GM23248 (cell line): ENCODE results near the gene PALD1. TPM values are rescaled to one million over a fixed set of nuclear protein-coding genes. Genes with fewer than 3 reads are reported as not detected.

Experiments used
- DNase-seq: peaks from one replicate; pipeline ENCODE4 v3.0.0-alpha.2; 2015
- H2AFZ ChIP-seq: fragments of 200-600 bp; sonication (generic); 2 replicates; pipeline ENCODE4 v1.6.1; 2016; ENCODE audit warnings: antibody characterized with exemption
- H3F3A ChIP-seq: fragments of 200-600 bp; sonication (generic); 2 replicates; pipeline ENCODE4 v1.6.1; 2016; ENCODE audit warnings: mild to moderate bottlenecking, antibody characterized with exemption, mixed run types; ENCODE audit not compliant: insufficient read depth
- H3K27ac ChIP-seq: fragments of 200-600 bp; sonication (generic); 2 replicates; pipeline ENCODE4 v1.5.1; 2016; ENCODE audit warnings: mild to moderate bottlenecking
- H3K27me3 ChIP-seq: fragments of 200-600 bp; sonication (generic); replicated peaks from 2 replicates; pipeline ENCODE4 v1.6.1; 2016; ENCODE audit warnings: mild to moderate bottlenecking; ENCODE audit not compliant: insufficient read depth
- H3K36me3 ChIP-seq: fragments of 200-600 bp; sonication (generic); 2 replicates; pipeline ENCODE4 v1.6.1; 2016; ENCODE audit warnings: low read depth, mild to moderate bottlenecking
- H3K4me1 ChIP-seq: fragments of 200-600 bp; sonication (generic); 2 replicates; pipeline ENCODE4 v1.6.1; 2016; ENCODE audit warnings: mild to moderate bottlenecking; ENCODE audit not compliant: insufficient read depth
- H3K4me2 ChIP-seq: fragments of 200-600 bp; sonication (generic); one replicate; pipeline ENCODE4 v1.6.1; 2016; ENCODE audit warnings: mild to moderate bottlenecking; ENCODE audit not compliant: unreplicated experiment
- H3K4me3 ChIP-seq: fragments of 200-600 bp; sonication (generic); 2 replicates; pipeline ENCODE4 v1.5.1; 2016; ENCODE audit warnings: mild to moderate bottlenecking
- H3K79me2 ChIP-seq: fragments of 200-600 bp; sonication (generic); 2 replicates; pipeline ENCODE4 v1.6.1; 2016; ENCODE audit warnings: mild to moderate bottlenecking; ENCODE audit not compliant: insufficient read depth
- H3K9ac ChIP-seq: fragments of 200-600 bp; sonication (generic); 2 replicates; pipeline ENCODE4 v1.6.1; 2016; ENCODE audit warnings: mild to moderate bottlenecking
- H3K9me2 ChIP-seq: fragments of 200-600 bp; sonication (generic); 2 replicates; pipeline ENCODE4 v1.6.1; 2016; ENCODE audit warnings: mixed run types, mild to moderate bottlenecking, moderate library complexity; ENCODE audit not compliant: insufficient read depth
- H3K9me3 ChIP-seq: fragments of 200-600 bp; sonication (generic); one replicate; pipeline ENCODE4 v1.6.1; 2017; ENCODE audit warnings: low read depth
- H4K20me1 ChIP-seq: fragments of 200-600 bp; sonication (generic); 2 replicates; pipeline ENCODE4 v1.6.0; 2016; ENCODE audit not compliant: insufficient read depth
- EZH2 ChIP-seq: fragments of 200-600 bp; sonication (generic); IDR thresholded peaks from 2 replicates; pipeline ENCODE4 v1.6.1; 2018; ENCODE audit warnings: antibody characterized with exemption, mild to moderate bottlenecking; ENCODE audit not compliant: insufficient read depth, poor library complexity, severe bottlenecking
- EZH2phosphoT487 ChIP-seq: fragments of 200-600 bp; sonication (generic); IDR thresholded peaks from 2 replicates; pipeline ENCODE4 v1.6.1; 2018; ENCODE audit warnings: antibody characterized with exemption, moderate library complexity, mild to moderate bottlenecking, low read depth; ENCODE audit not compliant: insufficient read depth
- WGBS, 2 experiments: methylation state at CpG; one replicate each; pipeline ENCODE4 v1.1.6; 2015 to 2017; ENCODE audit warnings: low lambda C conversion rate in 2 of 2, low coverage in 1 of 2; ENCODE audit errors: missing lambda C conversion rate in 2 of 2; 5-methylcytosine and 5-hydroxymethylcytosine counted together
- in situ Hi-C: fragments of 300-500 bp; cut with MboI; formaldehyde crosslinking; loops from 2 replicates; pipeline ENCODE4 v1.15.0; 2020
- polyA plus RNA-seq: library from polyadenylated mRNA; unstranded; fragments of >200 nt; fragmentation: Nextera tagmentation; extraction: Ambion mirVana; gene quantifications from 2 replicates; pipeline ENCODE4 v1.2.1, GENCODE V29; 2016
- total RNA-seq: library from RNA; depleted of rRNA; stranded (reverse); fragments of >200 nt; shearing (Covaris generic); gene quantifications from 2 replicates; pipeline ENCODE4 v1.2.3, GENCODE V29; 2014

Gene PALD1
- total and polyA plus RNA-seq, 2 experiments from 2014 or later = not detected

GRCh38 chr10:70504521-70505358 lies 26.2 kb downstream of the PALD1 start:
- Histone ChIP-seq H3K79me2 (no peaks in the 10 kb centered on the region), H3K4me2 (no peak overlapping the region), H3K9me3 (no peaks in the 10 kb centered on the region), H3K9ac (no peak overlapping the region), H4K20me1 (no peaks in the 10 kb centered on the region), H2AFZ (no peak overlapping the region), H3F3A (no peaks in the 10 kb centered on the region), H3K4me1 (no peaks in the 10 kb centered on the region), H3K27ac (no peak overlapping the region), H3K9me2 (no peaks in the 10 kb centered on the region), H3K36me3 (no peaks in the 10 kb centered on the region), H3K4me3 (no peak overlapping the region), H3K27me3 (0 out of 2 replicates have a peak, but pooled peaks cover 4% of the 10 kb centered on the region)
- 31 to 34% methylated on average over 12 of the region's 12 CpGs for WGBS, 2 experiments
- DNase-seq = no peak
- TF ChIP-seq EZH2 (no peak), EZH2phosphoT487 (no peak)
- in situ Hi-C loops = no loop called here

- Histone ChIP-seq H3K27me3 (0 out of 2 replicates have a peak, but pooled peaks cover 8% of the 10 kb centered on the region), H4K20me1 (no peaks in the 10 kb centered on the region), H3K36me3 (no peaks in the 10 kb centered on the region), H3K4me2 (no peak overlapping the region), H2AFZ (no peak overlapping the region), H3K4me3 (no peak overlapping the region), H3K27ac (no peak overlapping the region), H3F3A (no peaks in the 10 kb centered on the region), H3K9me3 (no peaks in the 10 kb centered on the region), H3K9me2 (no peaks in the 10 kb centered on the region), H3K4me1 (no peaks in the 10 kb centered on the region), H3K9ac (no peak overlapping the region), H3K79me2 (no peaks in the 10 kb centered on the region)
- TF ChIP-seq EZH2 (no peak), EZH2phosphoT487 (no peak)
- WGBS, 2 experiments = 82% methylated on average over 9 of the region's 9 CpGs
- no peak for DNase-seq
- in situ Hi-C loops = no loop called here
These were observed 27.3 kb downstream of the PALD1 start for GRCh38 chr10:70505908-70506307.

GRCh38 chr10:70507966-70508365 lies 29.4 kb downstream of the PALD1 start:
- Histone ChIP-seq H3K36me3 (no peaks in the 10 kb centered on the region), H3K9me3 (no peaks in the 10 kb centered on the region), H3K9ac (no peak overlapping the region), H3K27me3 (0 out of 2 replicates have a peak, but pooled peaks cover 8% of the 10 kb centered on the region), H4K20me1 (no peaks in the 10 kb centered on the region), H3K4me3 (no peak overlapping the region), H3F3A (no peaks in the 10 kb centered on the region), H3K79me2 (no peaks in the 10 kb centered on the region), H3K4me2 (no peak overlapping the region), H3K9me2 (no peaks in the 10 kb centered on the region), H2AFZ (no peak overlapping the region), H3K4me1 (no peaks in the 10 kb centered on the region), H3K27ac (no peak overlapping the region)
- in situ Hi-C loops = no loop called here
- DNase-seq = no peak
- 87 to 89% methylated on average over 6 of the region's 6 CpGs for WGBS, 2 experiments
- TF ChIP-seq EZH2phosphoT487 (no peak), EZH2 (no peak)

GRCh38 chr10:70508912-70509756 lies 30.6 kb downstream of the PALD1 start:
- DNase-seq = peak; percentile 52
- WGBS, 2 experiments = 19 to 26% methylated on average over 12 to 14 of the region's 14 CpGs

More at GRCh38 chr10:70508912-70509756, 30.6 kb downstream of the PALD1 start:
- no peaks in the 10 kb centered on the region for H3K79me2 ChIP-seq
- no peak overlapping the region for H3K4me2 ChIP-seq
- TF ChIP-seq EZH2phosphoT487 (no peak), EZH2 (no peak)
- no peak overlapping the region for H3K27ac ChIP-seq
- in situ Hi-C loops = no loop called here
- no peaks in the 10 kb centered on the region for H3K4me1 ChIP-seq
- H3K27me3 ChIP-seq = 0 out of 2 replicates have a peak, but pooled peaks cover 4% of the 10 kb centered on the region
- no peaks in the 10 kb centered on the region for H4K20me1 ChIP-seq
- no peaks in the 10 kb centered on the region for H3K36me3 ChIP-seq
- H3F3A ChIP-seq = no peaks in the 10 kb centered on the region
- H3K9me2 ChIP-seq = no peaks in the 10 kb centered on the region
- no peak overlapping the region for H3K9ac ChIP-seq
- no peak overlapping the region for H3K4me3 ChIP-seq
- no peaks in the 10 kb centered on the region for H3K9me3 ChIP-seq
- no peak overlapping the region for H2AFZ ChIP-seq
